SK-N-SH treated with all-trans-retinoic acid at 6 μM for 48 hours (cell line): ENCODE results near the gene PSMB7.

Source experiments
- BACH2 ChIP-seq: fragments of 250-450 bp; sonication (Bioruptor Pico); IDR thresholded peaks from 2 replicates; pipeline ENCODE4 v1.9.0; 2021; ENCODE audit warnings: mild to moderate bottlenecking, borderline replicate concordance
- CREB5 ChIP-seq: fragments of 250-450 bp; sonication (Bioruptor Pico); IDR thresholded peaks from 2 replicates; pipeline ENCODE4 v1.5.1; 2020; ENCODE audit warnings: low read depth, mild to moderate bottlenecking, moderate library complexity
- CSDC2 ChIP-seq: fragments of 250-450 bp; sonication (Bioruptor Pico); IDR thresholded peaks from 2 replicates; pipeline ENCODE4 v1.5.0; 2020; ENCODE audit warnings: mild to moderate bottlenecking, moderate library complexity
- CSRNP3 ChIP-seq: fragments of 250-450 bp; sonication (Bioruptor Pico); IDR thresholded peaks from 2 replicates; pipeline ENCODE4 v1.5.1; 2021; ENCODE audit warnings: mild to moderate bottlenecking, moderate library complexity
- ESRRG ChIP-seq: fragments of 250-450 bp; sonication (Bioruptor Pico); IDR thresholded peaks from 2 replicates; pipeline ENCODE4 v1.6.1; 2021; ENCODE audit warnings: mild to moderate bottlenecking
- ISL1 ChIP-seq: fragments of 250-450 bp; sonication (Bioruptor Pico); IDR thresholded peaks from 2 replicates; pipeline ENCODE4 v2.1.2; 2022; ENCODE audit warnings: mild to moderate bottlenecking, moderate library complexity
- OSR1 ChIP-seq: fragments of 250-450 bp; sonication (Bioruptor Pico); IDR thresholded peaks from 2 replicates; pipeline ENCODE4 v1.8.0; 2022; ENCODE audit warnings: moderate library complexity, mild to moderate bottlenecking, inconsistent platforms
- POU6F1 ChIP-seq: fragments of 250-450 bp; sonication (Bioruptor Pico); IDR thresholded peaks from 2 replicates; pipeline ENCODE4 v1.8.0; 2021; ENCODE audit warnings: low read depth, mild to moderate bottlenecking, moderate library complexity, borderline replicate concordance
- PPARA ChIP-seq: fragments of 250-450 bp; sonication (Bioruptor Pico); IDR thresholded peaks from 2 replicates; pipeline ENCODE4 v1.5.0; 2020; ENCODE audit warnings: mild to moderate bottlenecking, borderline replicate concordance
- RARB ChIP-seq: fragments of 250-450 bp; sonication (Bioruptor Pico); IDR thresholded peaks from 2 replicates; pipeline ENCODE4 v1.8.0; 2021; ENCODE audit warnings: mild to moderate bottlenecking, moderate library complexity
- TCF4 ChIP-seq: fragments of 250-450 bp; sonication (Bioruptor Pico); IDR thresholded peaks from 2 replicates; pipeline ENCODE4 v1.8.0; 2021; ENCODE audit warnings: mild to moderate bottlenecking, moderate library complexity, borderline replicate concordance
- TSHZ2 ChIP-seq: fragments of 250-450 bp; sonication (Bioruptor Pico); IDR thresholded peaks from 2 replicates; pipeline ENCODE4 v1.5.0; 2020; ENCODE audit warnings: mild to moderate bottlenecking, moderate library complexity
- ZC3H10 ChIP-seq: fragments of 250-450 bp; sonication (Bioruptor Pico); IDR thresholded peaks from 2 replicates; pipeline ENCODE4 v1.5.1; 2021; ENCODE audit warnings: mild to moderate bottlenecking, moderate library complexity
- ZFP30 ChIP-seq: fragments of 450-650 bp; formaldehyde crosslinking; IDR thresholded peaks from 2 replicates; pipeline ENCODE4 v1.5.0; 2022; ENCODE audit warnings: mild to moderate bottlenecking, moderate library complexity

DNA sequence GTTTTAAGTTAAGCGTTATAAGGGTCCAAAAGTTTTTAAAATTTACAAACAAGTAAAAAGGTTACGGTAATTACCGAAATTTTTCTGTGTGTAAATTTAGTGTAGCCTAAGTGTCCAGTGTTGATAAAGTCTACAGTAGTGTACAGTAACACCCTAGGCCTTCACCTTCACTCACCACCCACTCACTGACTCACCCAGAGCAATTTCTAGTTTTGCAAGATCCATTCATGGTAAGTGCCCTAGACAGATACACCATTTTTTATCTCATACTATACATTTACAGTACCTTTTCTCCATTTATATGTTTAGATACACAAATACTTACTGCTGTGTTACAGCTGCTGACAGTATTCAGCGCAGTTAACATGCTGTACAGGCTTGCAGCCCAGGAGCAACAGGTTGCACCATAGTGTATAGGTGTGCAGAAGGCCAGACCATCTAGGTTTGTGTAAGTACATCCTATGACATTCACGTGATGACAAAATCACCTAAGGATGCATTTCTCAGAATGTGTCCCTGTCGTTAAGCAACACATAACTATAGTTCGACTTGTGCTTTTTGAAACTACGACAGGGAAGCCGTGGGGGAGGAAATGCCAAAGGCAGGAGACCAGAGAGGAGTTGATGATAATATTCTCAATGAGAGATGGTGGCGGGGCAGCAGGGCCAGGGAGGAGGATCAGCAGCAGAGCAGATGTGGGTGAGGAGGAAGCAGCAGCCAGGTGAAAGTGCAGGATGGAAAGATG, 48.6 kb downstream of the PSMB7 start:
- TF ChIP-seq CREB5 (CRISPR knock-in tag): no peak
- no peak for TF ChIP-seq POU6F1
- TF ChIP-seq PPARA (CRISPR knock-in tag): no peak
- TF ChIP-seq ISL1 (CRISPR knock-in tag): no peak
- no peak for TF ChIP-seq ESRRG (CRISPR knock-in tag)
- TF ChIP-seq TSHZ2 (CRISPR knock-in tag): no peak
- no peak for TF ChIP-seq BACH2 (CRISPR knock-in tag)
- no peak for TF ChIP-seq ZC3H10 (CRISPR knock-in tag)
- TF ChIP-seq ZFP30 (CRISPR knock-in tag): no peak
- TF ChIP-seq OSR1 (CRISPR knock-in tag): no peak
- no peak for TF ChIP-seq CSRNP3 (CRISPR knock-in tag)
- no peak for TF ChIP-seq CSDC2 (CRISPR knock-in tag)
- TF ChIP-seq TCF4 (CRISPR knock-in tag): no peak
- no peak for TF ChIP-seq RARB (CRISPR knock-in tag)
